ENCODE data around the gene KRTAP6-1.

KRTAP6-1 gene, protein sequence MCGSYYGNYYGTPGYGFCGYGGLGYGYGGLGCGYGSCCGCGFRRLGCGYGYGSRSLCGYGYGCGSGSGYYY

DNA sequence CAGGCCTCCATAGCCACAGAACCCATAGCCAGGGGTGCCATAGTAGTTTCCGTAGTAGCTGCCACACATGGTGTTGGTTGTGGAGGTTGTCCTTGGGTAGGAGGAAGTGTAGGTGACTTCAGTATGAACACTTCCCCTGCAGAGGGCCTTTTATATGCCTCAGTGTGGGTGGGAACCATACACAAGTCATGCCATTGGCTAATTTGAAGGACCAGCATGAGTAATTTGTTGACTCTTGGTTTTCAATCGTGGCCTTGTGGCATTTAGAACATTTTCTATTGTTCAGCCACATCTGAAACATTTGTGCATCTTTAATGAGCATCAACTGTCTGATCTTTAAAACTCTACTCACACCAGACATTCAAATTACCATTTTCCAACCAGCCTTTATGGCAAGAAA lies at the start of gene KRTAP6-1:
Gene KRTAP6-1 (minus strand): TSS at position 95 of the 400 bp plus-strand sequence. CDS start 26 bp downstream, at position 69.
- no peak for DNase-seq

DNA sequence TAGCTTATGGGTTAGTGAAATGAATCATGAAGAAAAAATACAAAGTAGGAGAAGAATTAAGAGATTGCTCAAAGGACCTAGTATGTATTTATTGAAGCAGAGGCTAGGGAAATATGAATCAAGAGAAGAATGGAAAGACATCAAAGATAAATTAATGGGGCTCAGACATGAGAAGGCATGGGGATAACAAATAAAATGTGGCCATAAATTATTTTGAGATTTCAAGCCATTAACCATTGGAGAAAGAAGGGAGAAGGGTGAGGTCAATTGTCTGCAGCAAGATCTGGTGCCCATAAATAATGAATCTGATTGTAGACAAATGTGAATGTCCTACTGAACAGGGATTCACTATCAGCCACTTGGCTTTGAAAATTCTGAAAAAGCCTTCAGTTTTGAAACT lies 39.2 kb upstream of the KRTAP6-1 start:
- DNase-seq, result no peak

DNA sequence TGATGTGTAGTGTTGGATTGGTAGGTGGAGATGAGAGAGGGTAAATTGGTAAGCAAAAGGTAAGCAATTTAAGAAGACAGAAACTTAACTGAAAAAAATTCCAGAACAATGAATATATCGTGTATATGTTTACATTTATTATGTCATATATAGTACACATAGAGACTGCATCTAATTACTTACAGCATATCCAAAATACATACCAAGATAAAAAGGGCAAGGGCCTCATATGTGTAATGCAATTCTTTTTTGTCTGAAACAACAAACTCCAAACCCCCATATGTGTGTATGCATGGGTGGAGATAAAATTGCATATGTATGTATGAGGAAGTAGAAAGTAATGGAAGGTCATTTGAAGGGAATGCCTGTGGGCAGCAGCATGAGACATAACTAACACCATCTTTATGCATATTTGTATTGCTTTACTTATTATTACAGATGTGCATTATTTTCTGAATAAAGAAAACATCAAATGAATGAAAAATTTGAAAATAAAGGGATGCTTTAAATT lies 33.2 kb upstream of the KRTAP6-1 start:
- no peak for DNase-seq

DNA sequence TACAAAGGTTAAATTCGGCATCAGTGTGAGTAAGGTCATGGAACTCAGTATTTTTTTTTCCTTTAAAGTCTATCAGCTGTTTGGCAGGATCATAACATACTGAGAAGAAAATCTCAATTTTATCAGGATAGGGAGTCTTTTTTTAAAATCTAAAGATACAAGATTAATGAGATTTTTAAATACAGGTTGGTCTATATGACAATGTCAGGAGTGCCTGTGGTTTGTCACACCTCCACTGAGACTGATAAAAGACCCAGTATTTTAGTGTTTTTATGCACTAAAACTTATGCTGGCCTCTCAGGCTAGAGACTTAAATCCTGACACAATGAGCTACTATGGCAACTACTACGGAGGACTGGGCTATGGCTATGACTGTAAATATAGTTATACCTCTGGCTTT lies 28.8 kb upstream of the KRTAP6-1 start, which contains the start of gene KRTAP20-3:
Gene KRTAP20-3 (plus strand): TSS at position 301 of the 400 bp plus-strand sequence.
- no peak for DNase-seq

DNA sequence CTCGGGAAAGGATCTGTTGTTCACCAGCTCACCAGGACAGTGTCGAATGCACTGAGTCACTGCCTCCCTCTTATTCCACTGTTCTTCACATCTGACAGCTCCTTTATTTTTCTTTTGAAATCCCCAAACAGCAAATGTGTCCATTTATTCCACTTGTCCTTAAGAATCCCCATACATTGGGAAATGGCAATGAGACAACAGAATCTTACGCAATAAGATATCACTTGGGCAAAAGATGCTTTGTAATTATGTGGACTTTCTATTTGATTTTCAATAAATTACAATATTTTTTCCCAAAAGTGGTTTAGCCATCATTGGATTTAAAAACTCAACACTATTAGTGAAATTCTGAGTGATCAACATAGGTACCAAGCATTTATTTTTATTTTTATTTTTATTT lies 25.0 kb upstream of the KRTAP6-1 start:
- DNase-seq, result no peak

DNA sequence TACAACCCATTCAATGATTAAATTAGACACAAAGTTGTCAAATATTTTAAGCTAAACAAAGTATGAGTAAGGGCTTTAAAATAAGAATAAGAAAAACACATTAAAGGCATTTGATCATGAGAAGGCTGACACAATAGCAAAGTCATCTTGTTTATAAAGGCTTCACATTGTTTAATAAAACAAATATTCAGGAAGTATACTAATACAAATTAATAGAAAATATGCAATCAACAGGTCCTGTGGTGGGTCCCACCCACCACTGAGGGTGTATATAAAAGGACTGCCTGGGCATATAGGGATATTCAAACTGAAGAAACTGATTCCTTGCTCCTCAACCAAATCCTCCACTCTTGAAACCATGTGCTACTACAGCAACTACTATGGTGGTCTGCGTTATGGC lies 21.2 kb upstream of the KRTAP6-1 start, which contains the start of gene KRTAP20-2:
Gene KRTAP20-2 (plus strand): TSS at position 301 of the 400 bp plus-strand sequence. CDS start 58 bp downstream, at position 359.
- DNase-seq, result no peak

DNA sequence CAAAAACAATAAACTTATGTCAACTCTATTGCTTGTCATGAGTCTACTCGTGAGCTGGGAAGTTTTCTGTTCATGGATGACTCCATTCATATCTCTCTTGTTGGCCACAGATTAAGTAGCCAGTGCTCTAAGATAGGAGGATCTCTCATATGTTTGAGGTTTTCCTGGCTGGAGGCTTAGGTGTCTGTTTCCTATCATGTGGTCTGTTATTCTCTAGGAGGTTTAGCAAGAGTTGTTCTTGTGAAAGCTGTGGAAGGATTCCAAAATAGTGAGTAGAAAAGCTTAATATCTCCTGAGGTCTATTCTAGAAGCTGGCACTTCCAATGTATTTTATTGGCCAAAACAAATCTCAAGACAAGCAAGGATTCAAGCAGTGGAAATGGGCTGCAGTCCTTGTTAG lies 15.5 kb upstream of the KRTAP6-1 start:
- DNase-seq, result no peak

DNA sequence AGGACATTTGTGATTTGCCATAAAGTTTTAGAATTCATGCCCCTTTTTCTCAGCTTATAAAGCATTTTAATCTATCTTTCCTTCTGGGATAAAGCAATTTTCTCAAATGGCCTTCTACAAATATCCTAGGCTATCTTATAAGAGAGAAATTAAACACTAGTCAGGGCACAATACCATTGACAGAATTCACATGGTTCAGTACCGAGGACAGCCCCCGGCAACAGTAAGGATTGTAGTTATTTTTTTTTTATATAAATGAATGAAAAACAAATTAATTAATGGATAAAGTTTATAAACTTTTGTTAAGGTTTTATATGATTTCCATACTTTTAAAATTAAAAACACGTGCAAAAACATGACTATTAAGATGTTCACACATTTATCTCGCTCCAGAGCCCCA lies 14.4 kb upstream of the KRTAP6-1 start:
- DNase-seq, result no peak

DNA sequence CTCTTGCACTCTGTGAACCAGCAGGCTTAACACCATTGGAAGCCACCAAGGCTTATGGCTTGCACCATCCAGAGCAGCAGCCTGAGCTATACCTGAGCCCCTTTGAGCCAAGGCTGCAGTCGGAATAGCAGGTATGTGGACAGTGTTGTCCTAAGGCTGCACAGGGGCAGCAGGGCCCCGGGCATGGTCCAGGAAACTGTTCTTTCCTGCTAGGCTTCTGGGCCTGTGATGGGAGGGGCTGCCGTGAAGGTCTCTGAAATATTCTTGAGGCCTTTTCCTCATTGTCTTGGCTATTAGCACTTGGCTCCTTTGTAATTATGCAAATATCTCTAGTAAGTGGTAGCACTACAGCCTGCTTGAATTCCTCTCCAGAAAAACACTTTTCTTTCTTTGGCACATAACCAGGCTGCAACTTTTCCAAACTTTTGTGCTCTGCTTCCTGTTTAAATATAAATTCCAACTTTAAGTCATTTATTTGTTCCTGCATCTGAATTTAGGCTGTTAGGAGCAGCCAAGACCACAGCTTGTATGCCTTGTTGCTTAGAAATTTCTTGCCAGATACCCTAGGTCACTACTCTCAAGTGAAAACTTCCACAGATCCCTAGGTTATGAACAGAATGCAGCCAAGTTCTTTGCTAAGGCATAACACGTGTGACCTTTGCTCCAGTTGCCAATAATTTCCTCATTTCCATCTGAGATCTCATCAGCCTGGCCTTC lies 11.9 kb upstream of the KRTAP6-1 start:
- DNase-seq, result no peak

DNA sequence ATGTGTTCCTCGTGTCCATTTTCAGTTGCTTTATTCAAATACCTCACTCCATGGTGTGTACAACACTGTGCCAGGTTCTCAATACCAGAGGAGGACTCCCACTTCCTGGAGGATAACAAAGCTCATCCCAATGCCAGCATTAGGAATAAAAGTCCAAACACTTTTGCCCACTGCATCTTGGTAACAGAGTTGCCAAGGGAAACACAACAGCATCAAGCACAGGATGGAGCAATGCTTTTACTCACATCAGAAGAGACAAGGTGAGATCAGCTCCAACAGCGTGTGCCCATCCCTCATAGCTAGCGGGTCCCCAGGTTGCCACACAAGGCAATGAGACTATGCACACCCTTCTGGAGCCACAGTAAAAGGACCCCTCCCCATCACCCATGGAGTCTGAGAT lies 9.6 kb upstream of the KRTAP6-1 start:
- DNase-seq, result no peak

DNA sequence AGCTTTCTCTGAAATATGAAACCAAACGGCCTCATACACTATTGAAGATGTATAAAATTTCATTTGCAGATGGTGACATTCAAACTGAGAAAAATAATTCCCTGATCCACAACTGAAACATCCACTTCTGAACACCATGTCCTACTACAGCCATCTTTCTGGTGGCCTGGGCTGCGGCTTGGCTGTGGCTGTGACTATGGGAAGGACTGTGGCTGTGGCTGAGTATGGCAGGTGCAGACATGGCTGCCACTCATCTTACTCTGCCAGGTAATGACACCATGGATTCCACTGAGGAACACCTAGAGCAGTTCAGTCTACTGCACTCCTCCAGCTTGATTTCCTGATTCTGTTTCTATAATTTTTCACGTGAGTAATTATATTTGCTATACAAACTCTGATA lies 6.8 kb upstream of the KRTAP6-1 start, which contains the start of gene KRTAP20-4:
Gene KRTAP20-4 (plus strand): TSS at position 106 of the 400 bp plus-strand sequence.
- no peak for DNase-seq

DNA sequence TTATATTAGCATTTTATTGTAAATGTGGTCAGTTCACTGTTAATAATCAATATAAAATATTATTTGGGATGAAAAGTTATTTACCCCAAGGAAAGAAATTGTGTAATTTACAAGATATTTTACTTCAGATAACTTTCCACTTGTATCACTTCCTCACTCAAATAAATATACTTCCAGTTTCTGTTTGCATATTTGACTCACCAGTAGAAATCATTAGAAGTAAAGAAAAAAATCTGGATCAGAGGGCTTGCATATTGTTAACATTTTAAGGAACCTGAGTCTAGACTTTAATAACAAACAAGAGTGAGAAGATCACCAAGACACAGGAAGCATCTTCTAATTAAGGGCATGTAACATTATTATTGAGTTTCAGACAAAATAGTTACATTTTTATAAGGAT lies 6.3 kb upstream of the KRTAP6-1 start:
- no peak for DNase-seq

DNA sequence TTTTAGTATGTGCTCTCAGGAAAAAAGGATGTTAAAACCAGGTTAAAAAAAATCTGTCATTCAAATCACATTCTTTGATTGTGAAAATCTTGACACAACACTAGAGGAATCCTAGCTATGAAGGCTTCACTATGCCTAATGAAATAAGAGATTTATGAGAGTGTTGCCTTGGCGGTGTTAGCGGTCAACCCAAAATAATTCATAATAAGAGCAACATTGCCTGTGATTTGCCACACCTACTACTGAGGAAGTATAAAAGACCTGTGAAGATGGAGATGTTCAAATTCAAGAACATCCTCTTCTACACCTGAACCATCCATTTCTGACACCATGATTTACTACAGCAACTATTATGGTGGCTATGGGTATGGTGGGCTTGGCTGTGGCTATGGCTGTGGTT lies 2.4 kb upstream of the KRTAP6-1 start, which contains the start of gene KRTAP20-1:
Gene KRTAP20-1 (plus strand): TSS at position 301 of the 400 bp plus-strand sequence. CDS start 30 bp downstream, at position 331.
- DNase-seq, result no peak

DNA sequence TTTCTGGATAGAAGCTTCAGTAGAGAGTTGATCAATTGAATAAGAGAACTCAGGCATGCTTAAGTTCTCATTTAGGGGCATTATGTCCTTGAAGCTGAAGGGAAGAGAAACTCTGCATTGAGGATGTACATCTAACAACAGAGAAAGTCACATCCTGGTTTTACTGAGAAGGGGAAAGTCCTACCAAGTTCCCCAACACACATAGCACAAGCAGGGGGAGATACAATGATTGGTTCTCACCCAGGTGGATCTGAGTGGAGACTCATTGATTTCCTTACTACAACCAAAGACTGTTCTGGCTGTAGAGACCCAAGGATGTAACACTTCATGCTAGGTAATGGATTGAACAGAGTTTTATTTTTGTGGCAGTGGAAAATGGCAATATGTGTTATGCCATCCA lies 1.5 kb upstream of the KRTAP6-1 start:
- no peak for DNase-seq

DNA sequence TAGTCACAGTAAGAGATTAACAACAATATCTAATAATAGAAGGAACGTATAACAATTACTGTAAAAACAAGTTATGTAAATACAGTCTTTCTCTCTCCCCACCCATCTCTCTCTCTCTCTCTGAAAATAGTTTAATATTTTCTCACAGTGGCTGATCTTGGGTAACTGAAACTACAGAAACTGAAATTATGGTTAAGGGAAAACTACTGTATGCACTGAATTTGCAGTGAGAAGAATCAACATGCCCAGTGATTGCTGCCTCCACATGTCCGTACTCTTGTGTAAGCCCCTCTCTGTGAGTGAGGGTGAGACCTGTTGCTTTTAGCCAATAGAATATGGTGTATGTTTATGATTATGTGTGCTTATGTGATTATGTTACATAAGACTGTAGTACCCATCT lies 1.6 kb downstream of the KRTAP6-1 start:
- DNase-seq, result no peak

DNA sequence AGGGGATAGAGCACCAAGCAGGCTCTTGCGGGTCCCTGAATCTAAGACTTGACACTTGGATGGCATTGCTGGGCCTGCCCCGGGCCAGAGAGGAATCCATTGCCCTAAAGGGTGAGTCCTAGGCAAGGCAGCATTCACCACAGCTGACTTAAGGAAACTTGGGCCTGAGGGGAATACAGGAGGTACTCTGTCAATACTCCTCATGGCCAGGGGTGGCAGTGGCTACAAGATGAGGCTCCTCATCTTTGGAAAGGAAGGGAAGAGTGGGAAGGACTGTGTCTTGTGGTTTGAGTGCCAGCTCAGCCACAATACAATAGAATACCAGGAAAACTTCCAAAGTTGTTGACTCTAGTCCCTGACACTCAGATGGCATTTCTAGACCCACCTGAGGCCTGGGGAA lies 7.8 kb downstream of the KRTAP6-1 start:
- DNase-seq, result no peak

DNA sequence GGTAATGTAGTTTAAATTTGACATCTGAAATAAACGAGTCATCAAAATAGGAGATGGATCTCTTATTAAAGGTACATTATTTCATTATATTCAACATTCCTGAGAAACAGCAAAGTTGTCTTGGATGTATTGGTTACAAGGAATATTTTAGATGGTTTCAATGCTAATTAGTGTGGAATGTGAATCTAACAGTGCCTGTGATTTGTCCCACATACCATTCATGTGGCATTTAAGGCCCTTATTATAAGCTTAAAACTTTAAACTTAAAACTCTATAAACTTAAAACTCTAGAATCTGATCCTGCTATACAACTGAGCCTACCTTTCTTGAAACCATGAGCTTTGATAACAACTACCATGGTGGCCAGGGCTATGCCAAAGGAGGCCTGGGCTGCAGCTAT lies 12.9 kb downstream of the KRTAP6-1 start, which contains the start of gene KRTAP22-1:
Gene KRTAP22-1 (plus strand): TSS at position 301 of the 400 bp plus-strand sequence.
- no peak for DNase-seq

DNA sequence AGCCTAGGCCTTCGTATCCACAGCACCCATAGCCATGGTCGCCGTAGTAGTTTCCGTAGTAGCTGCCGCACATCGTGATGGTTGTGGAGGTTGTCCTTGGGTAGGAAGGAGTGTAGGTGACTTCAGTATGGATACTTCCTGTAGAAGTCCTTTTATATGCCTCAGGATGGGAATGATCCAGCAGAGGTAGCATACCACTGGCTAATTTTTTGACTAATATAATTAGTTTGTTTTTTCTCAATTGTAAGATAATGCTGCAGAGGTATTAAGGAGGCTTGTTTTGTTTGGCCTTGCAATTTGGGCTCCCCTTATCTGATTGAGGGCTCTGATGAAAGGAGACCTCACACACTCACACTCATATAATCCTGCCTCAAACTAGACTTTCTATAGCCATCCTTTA lies 14.9 kb downstream of the KRTAP6-1 start, which contains the start of gene KRTAP6-2:
Gene KRTAP6-2 (minus strand): TSS at position 101 of the 400 bp plus-strand sequence. CDS start 28 bp downstream, at position 73.
- no peak for DNase-seq

DNA sequence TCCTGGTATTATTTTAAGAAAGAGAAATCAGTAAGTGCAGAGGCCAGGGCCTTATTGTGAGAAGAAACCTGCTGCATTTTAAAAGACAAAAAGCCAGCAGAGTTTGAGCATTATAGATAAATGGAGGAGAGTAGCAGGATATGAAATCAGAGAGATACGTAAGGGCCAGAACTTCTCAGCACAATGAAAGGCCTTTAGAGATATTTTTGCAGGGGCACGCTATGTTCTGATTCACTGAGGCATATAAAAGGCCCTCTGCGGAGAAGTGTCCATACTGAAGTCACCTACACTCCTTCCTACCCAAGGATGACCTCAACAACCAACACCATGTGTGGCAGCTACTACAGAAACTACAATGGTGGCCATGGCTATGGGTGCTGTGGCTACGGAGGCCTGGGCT lies 21.6 kb downstream of the KRTAP6-1 start, which contains the start of gene KRTAP6-3:
Gene KRTAP6-3 (plus strand): TSS at position 301 of the 400 bp plus-strand sequence. CDS start 6 bp downstream, at position 307.
- DNase-seq, result no peak

DNA sequence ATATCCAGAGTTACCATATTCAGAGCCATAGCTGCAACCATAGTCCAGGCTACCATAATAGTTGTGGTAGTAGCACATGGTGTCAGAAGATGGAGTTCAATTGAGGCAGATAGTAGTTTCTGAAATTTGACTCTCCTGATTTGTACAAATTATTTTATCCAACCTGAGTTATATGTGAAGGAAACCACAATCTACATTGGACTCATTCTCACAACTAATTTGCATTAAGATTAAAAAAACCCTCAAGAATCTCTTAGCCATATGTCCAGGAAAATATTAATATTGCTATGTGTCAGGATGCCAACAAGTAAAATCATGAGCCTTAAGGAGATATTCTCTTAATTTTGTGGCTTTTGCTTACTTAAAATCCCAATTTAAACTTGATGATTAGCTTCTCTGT lies 23.4 kb downstream of the KRTAP6-1 start, which contains the start of gene KRTAP22-2:
Gene KRTAP22-2 (minus strand): TSS at position 101 of the 400 bp plus-strand sequence.
- DNase-seq, result no peak

DNA sequence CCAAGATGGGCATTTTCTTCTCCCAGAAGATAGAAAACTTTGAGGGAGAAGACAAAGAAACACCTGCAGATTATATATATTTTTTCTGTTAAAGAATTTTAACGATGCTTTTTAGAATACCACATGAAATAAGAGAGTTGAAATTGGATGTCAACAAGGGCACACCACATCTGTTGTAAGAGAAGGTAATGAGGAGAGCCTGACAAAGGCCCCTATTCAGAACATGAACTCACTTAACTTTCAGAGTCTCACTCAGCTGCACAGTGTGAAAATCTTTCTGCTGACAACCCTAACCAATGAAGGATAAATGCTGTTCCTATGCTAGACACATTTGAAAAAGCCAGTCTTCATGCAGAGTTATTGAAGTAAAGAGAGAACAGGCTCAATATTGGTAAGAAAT lies 30.9 kb downstream of the KRTAP6-1 start:
- DNase-seq, result no peak

DNA sequence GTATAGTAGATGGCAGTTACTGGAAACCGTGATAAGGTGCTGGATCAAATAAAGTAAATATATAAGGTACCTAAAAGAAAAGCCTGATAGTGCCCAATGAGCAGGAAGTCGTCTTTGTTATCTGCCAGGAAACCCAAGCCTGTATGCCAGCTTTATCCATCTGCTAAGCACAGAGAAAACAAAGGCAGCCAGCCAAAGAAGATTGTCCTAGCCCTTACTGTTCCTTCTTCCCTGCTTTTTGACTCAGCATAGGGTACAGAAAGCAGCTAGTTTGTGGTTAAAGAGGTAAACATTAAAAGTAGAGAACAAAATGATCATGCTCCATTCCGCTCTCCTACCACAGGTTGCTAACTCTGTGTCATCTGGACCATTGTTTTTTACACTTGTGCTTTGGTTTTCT lies 33.6 kb downstream of the KRTAP6-1 start:
- DNase-seq, result no peak

DNA sequence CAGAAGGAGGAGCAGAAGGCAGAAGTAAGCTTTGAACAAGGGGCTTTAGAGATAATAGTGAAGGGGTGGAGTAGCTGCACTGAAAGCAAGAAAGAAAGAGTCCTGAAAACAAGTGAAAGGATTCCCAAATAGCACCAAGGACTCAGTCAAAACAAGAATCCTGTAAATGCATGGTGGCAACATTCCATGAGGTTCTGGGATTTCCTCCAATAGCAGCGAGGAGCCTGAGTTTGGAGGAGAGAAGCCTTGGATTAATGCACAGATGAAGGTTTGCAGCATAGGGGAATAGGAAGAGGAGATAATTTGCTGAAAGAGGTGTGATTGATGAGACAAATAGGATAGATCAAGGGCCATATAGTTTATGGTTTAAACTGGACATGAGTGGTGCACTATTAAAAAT lies 34.4 kb downstream of the KRTAP6-1 start:
- DNase-seq, result no peak

DNA sequence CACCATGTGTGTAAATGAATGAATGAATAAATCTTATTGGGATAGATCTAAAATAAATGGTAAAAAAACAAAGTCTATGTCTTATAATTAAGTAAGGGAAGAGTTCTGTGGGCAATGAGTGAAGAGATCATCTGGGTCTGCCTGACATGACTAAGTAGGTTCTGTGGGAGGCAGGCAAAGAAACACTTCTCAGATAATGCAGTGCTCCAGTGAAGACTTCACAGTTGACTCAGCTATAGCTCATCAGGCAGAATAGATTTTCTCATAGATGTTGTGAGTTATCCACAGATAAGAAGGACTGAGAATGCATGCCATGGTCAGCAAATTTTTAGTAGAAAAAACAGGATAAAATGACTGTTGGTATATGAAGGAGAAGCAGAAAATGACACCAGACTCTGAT lies 36.0 kb downstream of the KRTAP6-1 start:
- no peak for DNase-seq

Measured in CD4-positive, alpha-beta T cell treated with Interleukin-21 for 1 hour (primary cell).